HL-60 (cell line): ENCODE data around the gene TTC13.

Experiments used
- DNase-seq, 2 experiments: peaks; one replicate each; pipeline ENCODE4 v3.0.0-alpha.2; 2010 to 2020; ENCODE audit warnings: low read depth in 1 of 2, low spot score in 1 of 2
- H3K27ac ChIP-seq: fragments of 250-450 bp; sonication (Bioruptor Pico); replicated peaks from 2 replicates; pipeline ENCODE4 v1.5.1; 2020; ENCODE audit warnings: mild to moderate bottlenecking, moderate library complexity
- H3K27me3 ChIP-seq: fragments of 250-450 bp; sonication (Bioruptor Pico); 2 replicates; pipeline ENCODE4 v1.5.1; 2021; ENCODE audit warnings: mild to moderate bottlenecking, moderate library complexity; ENCODE audit not compliant: insufficient read depth, poor library complexity, severe bottlenecking
- H3K4me3 ChIP-seq: replicated peaks from 2 replicates; pipeline ENCODE4 v1.5.1; 2011; ENCODE audit warnings: mild to moderate bottlenecking, control low read depth, low read length; ENCODE audit not compliant: insufficient read depth
- GABPA ChIP-seq: IDR thresholded peaks from 2 replicates; pipeline ENCODE4 v1.6.1; 2012; ENCODE audit warnings: low read depth
- POLR2AphosphoS5 ChIP-seq: IDR thresholded peaks from 2 replicates; pipeline ENCODE4 v1.6.1; 2012; ENCODE audit warnings: low read depth
- SPI1 ChIP-seq: IDR thresholded peaks from 2 replicates; pipeline ENCODE4 v1.6.1; 2012; ENCODE audit warnings: low read depth, mild to moderate bottlenecking, borderline replicate concordance
- TF ChIP-seq, protein P1 (sequence below): IDR thresholded peaks from 2 replicates; pipeline ENCODE4 v1.6.1; 2012; ENCODE audit warnings: low read depth; ENCODE audit not compliant: insufficient replicate concordance
- TF ChIP-seq, protein P2 (sequence below): IDR thresholded peaks from one replicate; pipeline ENCODE4 v1.5.1; 2011; ENCODE audit warnings: low read length, control low read depth, inconsistent platforms; ENCODE audit not compliant: insufficient read depth

The TTC13 gene

DNA sequence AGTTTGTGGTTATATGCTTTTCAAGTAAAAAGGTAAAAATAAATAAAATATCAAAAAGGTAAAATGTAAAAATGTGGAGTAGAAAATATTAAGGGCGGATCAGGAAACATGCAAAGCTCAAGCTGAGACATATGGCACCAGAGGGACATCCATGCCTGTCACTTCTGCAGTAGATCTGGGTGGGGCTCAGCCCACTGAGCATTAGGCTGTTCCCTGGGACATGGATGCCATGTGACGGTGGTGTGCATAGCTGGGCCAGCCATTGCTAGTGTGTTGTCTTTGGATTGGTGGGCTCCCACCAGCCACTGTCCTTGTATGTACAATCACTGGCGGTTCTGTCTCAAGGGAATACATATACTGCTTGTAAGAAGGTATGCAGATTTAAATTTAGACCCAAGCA lies 3.0 kb downstream of the TTC13 start:
- no peak overlapping the region for H3K27ac ChIP-seq
- DNase-seq, result no peak
- no peak overlapping the region for H3K4me3 ChIP-seq
- TF ChIP-seq GABPA, result no peak
- no peak for TF ChIP-seq POLR2AphosphoS5
- no peaks in the 10 kb centered on the region for H3K27me3 ChIP-seq

DNA sequence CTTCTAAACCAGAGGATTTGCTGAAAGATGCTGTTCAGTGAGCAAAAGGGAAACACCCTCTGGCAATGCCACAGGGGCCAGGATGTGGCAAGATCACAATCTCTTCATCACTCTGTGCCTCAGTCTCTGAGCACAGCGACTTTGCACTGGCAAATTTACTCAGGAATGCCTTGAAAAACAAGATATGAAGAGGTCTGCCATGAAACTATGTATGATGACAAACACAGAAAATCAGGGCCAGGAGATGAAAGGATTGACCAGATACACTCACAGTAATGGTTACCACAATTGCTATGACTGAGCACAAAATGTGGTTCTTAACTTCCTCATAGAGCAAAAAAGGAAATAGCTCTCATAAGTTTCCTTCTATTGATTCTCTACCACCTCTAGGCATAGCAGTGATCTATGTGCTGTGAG lies 5.8 kb downstream of the TTC13 start:
- H3K4me3 ChIP-seq, result no peak overlapping the region

DNA sequence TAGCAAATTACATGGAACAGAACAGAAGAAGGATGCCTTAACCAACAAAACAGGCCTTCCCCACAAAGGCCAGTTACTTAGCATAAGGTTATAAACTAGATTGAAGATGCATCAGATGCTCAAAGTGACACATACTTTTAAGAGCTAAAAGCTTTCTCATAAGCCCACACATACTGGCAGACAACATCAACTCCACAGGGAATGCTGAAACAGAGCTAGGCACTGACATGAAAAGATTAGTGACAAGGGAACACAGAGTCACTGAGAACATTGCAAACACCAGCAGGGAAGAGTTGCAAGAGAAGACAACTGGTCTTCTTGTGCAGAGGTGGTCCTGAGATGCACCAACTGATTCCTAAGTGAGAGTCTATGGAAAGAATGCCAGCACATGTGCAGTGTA lies 6.9 kb downstream of the TTC13 start:
- no peaks in the 10 kb centered on the region for H3K27me3 ChIP-seq
- DNase-seq, result no peak
- H3K4me3 ChIP-seq, result no peak overlapping the region
- no peak overlapping the region for H3K27ac ChIP-seq
- TF ChIP-seq POLR2AphosphoS5 (no peak), GABPA (no peak), SPI1 (no peak)
- TF ChIP-seq, protein P1, sequence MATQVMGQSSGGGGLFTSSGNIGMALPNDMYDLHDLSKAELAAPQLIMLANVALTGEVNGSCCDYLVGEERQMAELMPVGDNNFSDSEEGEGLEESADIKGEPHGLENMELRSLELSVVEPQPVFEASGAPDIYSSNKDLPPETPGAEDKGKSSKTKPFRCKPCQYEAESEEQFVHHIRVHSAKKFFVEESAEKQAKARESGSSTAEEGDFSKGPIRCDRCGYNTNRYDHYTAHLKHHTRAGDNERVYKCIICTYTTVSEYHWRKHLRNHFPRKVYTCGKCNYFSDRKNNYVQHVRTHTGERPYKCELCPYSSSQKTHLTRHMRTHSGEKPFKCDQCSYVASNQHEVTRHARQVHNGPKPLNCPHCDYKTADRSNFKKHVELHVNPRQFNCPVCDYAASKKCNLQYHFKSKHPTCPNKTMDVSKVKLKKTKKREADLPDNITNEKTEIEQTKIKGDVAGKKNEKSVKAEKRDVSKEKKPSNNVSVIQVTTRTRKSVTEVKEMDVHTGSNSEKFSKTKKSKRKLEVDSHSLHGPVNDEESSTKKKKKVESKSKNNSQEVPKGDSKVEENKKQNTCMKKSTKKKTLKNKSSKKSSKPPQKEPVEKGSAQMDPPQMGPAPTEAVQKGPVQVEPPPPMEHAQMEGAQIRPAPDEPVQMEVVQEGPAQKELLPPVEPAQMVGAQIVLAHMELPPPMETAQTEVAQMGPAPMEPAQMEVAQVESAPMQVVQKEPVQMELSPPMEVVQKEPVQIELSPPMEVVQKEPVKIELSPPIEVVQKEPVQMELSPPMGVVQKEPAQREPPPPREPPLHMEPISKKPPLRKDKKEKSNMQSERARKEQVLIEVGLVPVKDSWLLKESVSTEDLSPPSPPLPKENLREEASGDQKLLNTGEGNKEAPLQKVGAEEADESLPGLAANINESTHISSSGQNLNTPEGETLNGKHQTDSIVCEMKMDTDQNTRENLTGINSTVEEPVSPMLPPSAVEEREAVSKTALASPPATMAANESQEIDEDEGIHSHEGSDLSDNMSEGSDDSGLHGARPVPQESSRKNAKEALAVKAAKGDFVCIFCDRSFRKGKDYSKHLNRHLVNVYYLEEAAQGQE, result no peak
- TF ChIP-seq, protein P2, sequence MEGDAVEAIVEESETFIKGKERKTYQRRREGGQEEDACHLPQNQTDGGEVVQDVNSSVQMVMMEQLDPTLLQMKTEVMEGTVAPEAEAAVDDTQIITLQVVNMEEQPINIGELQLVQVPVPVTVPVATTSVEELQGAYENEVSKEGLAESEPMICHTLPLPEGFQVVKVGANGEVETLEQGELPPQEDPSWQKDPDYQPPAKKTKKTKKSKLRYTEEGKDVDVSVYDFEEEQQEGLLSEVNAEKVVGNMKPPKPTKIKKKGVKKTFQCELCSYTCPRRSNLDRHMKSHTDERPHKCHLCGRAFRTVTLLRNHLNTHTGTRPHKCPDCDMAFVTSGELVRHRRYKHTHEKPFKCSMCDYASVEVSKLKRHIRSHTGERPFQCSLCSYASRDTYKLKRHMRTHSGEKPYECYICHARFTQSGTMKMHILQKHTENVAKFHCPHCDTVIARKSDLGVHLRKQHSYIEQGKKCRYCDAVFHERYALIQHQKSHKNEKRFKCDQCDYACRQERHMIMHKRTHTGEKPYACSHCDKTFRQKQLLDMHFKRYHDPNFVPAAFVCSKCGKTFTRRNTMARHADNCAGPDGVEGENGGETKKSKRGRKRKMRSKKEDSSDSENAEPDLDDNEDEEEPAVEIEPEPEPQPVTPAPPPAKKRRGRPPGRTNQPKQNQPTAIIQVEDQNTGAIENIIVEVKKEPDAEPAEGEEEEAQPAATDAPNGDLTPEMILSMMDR, result no peak

More for the DNA sequence above, 5.8 kb downstream of the TTC13 start:
- peak in 1 of 2 experiments; percentile 60 for DNase-seq
- no peaks in the 10 kb centered on the region for H3K27me3 ChIP-seq
- no peak overlapping the region for H3K27ac ChIP-seq
- TF ChIP-seq, protein P1, result no peak
- TF ChIP-seq SPI1, result peak; percentile 7; the same call in 1 of the 2 replicates
- TF ChIP-seq, protein P2, result no peak
- no peak for TF ChIP-seq POLR2AphosphoS5

DNA sequence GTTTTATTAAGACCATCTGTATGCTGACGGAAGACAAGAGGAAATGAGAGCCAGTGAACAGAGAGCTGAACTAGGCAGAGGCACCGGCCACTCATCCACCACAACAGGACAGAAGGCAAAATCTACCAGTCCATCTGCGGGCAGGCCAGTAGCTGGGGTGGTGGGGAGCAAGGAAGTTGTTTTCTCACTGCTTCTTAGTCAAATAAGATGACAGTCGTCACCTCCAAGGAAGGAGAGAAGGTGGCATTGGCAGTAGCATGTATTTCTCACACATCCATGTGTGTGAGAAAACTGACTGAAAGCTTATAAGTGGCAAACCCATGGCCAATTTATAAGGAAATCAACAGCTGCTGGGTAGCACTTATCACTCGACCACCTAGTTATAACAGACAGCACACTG lies 8.2 kb downstream of the TTC13 start:
- no peaks in the 10 kb centered on the region for H3K27me3 ChIP-seq
- DNase-seq, result no peak
- no peak overlapping the region for H3K4me3 ChIP-seq
- no peak overlapping the region for H3K27ac ChIP-seq
- TF ChIP-seq SPI1 (no peak), GABPA (no peak), POLR2AphosphoS5 (no peak)
- TF ChIP-seq, protein P1, result no peak
- TF ChIP-seq, protein P2, result no peak
